Hepatocyte (in vitro differentiated cells): Measurements from ENCODE around the gene GSN. TPM values are rescaled to one million over a fixed set of nuclear protein-coding genes. Genes with fewer than 3 reads are reported as not detected.

ENCODE experiments used
- DNase-seq: peaks from one replicate; pipeline ENCODE4 v3.0.0-alpha.2; 2016; ENCODE audit warnings: low spot score
- H2AFZ ChIP-seq: fragments of 200-600 bp; sonication (generic); 2 replicates; pipeline ENCODE4 v1.6.0; 2016; ENCODE audit warnings: antibody characterized with exemption, mild to moderate bottlenecking
- H3K27ac ChIP-seq: fragments of 200-600 bp; sonication (generic); 2 replicates; pipeline ENCODE4 v1.5.1; 2016; ENCODE audit warnings: mild to moderate bottlenecking
- H3K27me3 ChIP-seq: fragments of 200-600 bp; sonication (generic); 2 replicates; pipeline ENCODE4 v1.6.1; 2016
- H3K36me3 ChIP-seq: fragments of 200-600 bp; sonication (generic); replicated peaks from 2 replicates; pipeline ENCODE4 v1.5.1; 2016; ENCODE audit warnings: low read depth; ENCODE audit not compliant: insufficient read depth
- H3K4me1 ChIP-seq: fragments of 200-600 bp; sonication (generic); 2 replicates; pipeline ENCODE4 v1.5.1; 2016; ENCODE audit warnings: mild to moderate bottlenecking, moderate library complexity; ENCODE audit not compliant: insufficient read depth
- H3K4me2 ChIP-seq: fragments of 200-600 bp; sonication (generic); 2 replicates; pipeline ENCODE4 v1.6.0; 2016
- H3K4me3 ChIP-seq: fragments of 200-600 bp; sonication (generic); 2 replicates; pipeline ENCODE4 v1.5.1; 2016; ENCODE audit warnings: mild to moderate bottlenecking
- H3K79me2 ChIP-seq: fragments of 200-600 bp; sonication (generic); 2 replicates; pipeline ENCODE4 v1.6.0; 2017; ENCODE audit warnings: mild to moderate bottlenecking
- H3K9me2 ChIP-seq: fragments of 200-600 bp; sonication (generic); replicated peaks from 2 replicates; pipeline ENCODE4 v1.6.0; 2017; ENCODE audit warnings: mild to moderate bottlenecking; ENCODE audit not compliant: insufficient read depth
- H3K9me3 ChIP-seq: fragments of 200-600 bp; sonication (generic); 2 replicates; pipeline ENCODE4 v1.5.1; 2016; ENCODE audit warnings: low read depth, mild to moderate bottlenecking
- H4K20me1 ChIP-seq: fragments of 200-600 bp; sonication (generic); 2 replicates; pipeline ENCODE4 v1.6.0; 2016; ENCODE audit warnings: mild to moderate bottlenecking; ENCODE audit not compliant: insufficient read depth, poor library complexity, severe bottlenecking
- EZH2 ChIP-seq: fragments of 200-600 bp; sonication (generic); IDR thresholded peaks from 2 replicates; pipeline ENCODE4 v1.6.1; 2016; ENCODE audit warnings: antibody characterized with exemption, mild to moderate bottlenecking, borderline replicate concordance
- EZH2phosphoT487 ChIP-seq: fragments of 200-600 bp; sonication (generic); IDR thresholded peaks from one replicate; pipeline ENCODE4 v1.6.1; 2018; ENCODE audit warnings: antibody characterized with exemption, mild to moderate bottlenecking, low read depth, moderate library complexity; ENCODE audit not compliant: unreplicated experiment, severe bottlenecking
- whole genome bisulfite sequencing: methylation state at CpG from one replicate; pipeline ENCODE4 v1.1.6; 2016; ENCODE audit warnings: low lambda C conversion rate; ENCODE audit errors: missing lambda C conversion rate; 5-methylcytosine and 5-hydroxymethylcytosine counted together
- polyA plus RNA-seq: library from polyadenylated mRNA; unstranded; fragments of >200 nt; fragmentation: Nextera tagmentation; extraction: Ambion mirVana; gene quantifications from 2 replicates; pipeline ENCODE4 v1.2.1, GENCODE V29; 2016
- total RNA-seq: library from RNA; depleted of rRNA; stranded (reverse); fragments of >200 nt; gene quantifications from 2 replicates; pipeline ENCODE4 v1.2.3, GENCODE V29; 2014
- TF ChIP-seq, protein P1 (sequence below): fragments of 200-600 bp; sonication (generic); IDR thresholded peaks from 2 replicates; pipeline ENCODE4 v1.5.1; 2016; ENCODE audit warnings: antibody characterized with exemption, mild to moderate bottlenecking; ENCODE audit not compliant: poor library complexity

GSN gene
- total and polyA plus RNA-seq, 2 experiments from 2014 or later, result 396 to 404 TPM

DNA sequence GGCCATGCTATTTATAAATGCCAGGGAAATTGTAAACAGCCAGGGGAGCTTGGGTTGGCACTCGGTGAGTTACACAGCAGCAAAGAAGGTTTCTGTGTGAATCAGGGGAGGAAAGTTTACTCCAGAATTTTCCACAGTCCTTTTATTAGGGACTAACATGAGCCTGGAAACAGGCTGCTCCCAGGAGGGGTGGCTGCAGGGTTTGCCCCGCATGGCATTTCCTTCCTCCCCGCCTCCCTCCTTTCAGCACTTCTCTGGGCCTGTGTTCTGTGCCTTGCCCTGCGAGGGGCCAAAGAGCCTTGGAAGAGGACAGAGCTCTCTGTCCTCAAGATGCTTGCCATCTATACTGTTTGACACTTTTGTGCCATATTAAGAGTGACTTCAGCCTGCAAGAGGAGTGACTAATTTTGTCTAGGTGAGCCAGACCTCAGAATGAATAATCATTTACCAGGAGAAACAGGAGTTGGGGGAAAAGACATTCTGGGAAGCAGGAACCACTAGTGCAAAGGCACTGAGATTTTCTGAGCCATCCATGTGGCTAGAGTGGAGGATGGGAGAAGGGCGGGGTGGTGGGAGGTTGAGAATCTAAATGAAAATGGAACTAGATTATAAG is 1.8 kb downstream of the GSN start:
- H2AFZ ChIP-seq, result no peak overlapping the region
- H4K20me1 ChIP-seq, result no peaks in the 10 kb centered on the region
- H3K4me3 ChIP-seq, result peak overlapping the region; percentile 100
- DNase-seq, result peak; percentile 34
- no peak for TF ChIP-seq EZH2phosphoT487
- no peak for TF ChIP-seq EZH2
- TF ChIP-seq, protein P1, sequence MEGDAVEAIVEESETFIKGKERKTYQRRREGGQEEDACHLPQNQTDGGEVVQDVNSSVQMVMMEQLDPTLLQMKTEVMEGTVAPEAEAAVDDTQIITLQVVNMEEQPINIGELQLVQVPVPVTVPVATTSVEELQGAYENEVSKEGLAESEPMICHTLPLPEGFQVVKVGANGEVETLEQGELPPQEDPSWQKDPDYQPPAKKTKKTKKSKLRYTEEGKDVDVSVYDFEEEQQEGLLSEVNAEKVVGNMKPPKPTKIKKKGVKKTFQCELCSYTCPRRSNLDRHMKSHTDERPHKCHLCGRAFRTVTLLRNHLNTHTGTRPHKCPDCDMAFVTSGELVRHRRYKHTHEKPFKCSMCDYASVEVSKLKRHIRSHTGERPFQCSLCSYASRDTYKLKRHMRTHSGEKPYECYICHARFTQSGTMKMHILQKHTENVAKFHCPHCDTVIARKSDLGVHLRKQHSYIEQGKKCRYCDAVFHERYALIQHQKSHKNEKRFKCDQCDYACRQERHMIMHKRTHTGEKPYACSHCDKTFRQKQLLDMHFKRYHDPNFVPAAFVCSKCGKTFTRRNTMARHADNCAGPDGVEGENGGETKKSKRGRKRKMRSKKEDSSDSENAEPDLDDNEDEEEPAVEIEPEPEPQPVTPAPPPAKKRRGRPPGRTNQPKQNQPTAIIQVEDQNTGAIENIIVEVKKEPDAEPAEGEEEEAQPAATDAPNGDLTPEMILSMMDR, result no peak
- H3K4me2 ChIP-seq, result peak overlapping the region; percentile 100
- H3K9me3 ChIP-seq, result no peaks in the 10 kb centered on the region
- H3K27ac ChIP-seq, result peak overlapping the region; percentile 93
- H3K79me2 ChIP-seq, result peaks cover 59% of the 10 kb centered on the region
- H3K36me3 ChIP-seq, result no peaks in the 10 kb centered on the region
- H3K4me1 ChIP-seq, result peaks cover 46% of the 10 kb centered on the region
- H3K9me2 ChIP-seq, result no peaks in the 10 kb centered on the region
- 60% methylated on average over 5 of the region's 5 CpGs for WGBS
- no peaks in the 10 kb centered on the region for H3K27me3 ChIP-seq

GRCh38 chr9:121271368-121272341 is 3.7 kb downstream of the GSN start:
- H3K4me2 ChIP-seq, result peak overlapping the region; percentile 100
- peaks cover 74% of the 10 kb centered on the region for H3K79me2 ChIP-seq
- peaks cover 46% of the 10 kb centered on the region for H3K4me1 ChIP-seq
- no peaks in the 10 kb centered on the region for H4K20me1 ChIP-seq
- DNase-seq, result peak; percentile 36
- H3K27me3 ChIP-seq, result no peaks in the 10 kb centered on the region
- no peak overlapping the region for H3K4me3 ChIP-seq
- peak overlapping the region; percentile 93 for H3K27ac ChIP-seq
- WGBS, result 43% methylated on average over 13 of the region's 13 CpGs
- H2AFZ ChIP-seq, result no peak overlapping the region
- no peaks in the 10 kb centered on the region for H3K9me3 ChIP-seq
- TF ChIP-seq, protein P1, result no peak
- no peak for TF ChIP-seq EZH2
- TF ChIP-seq EZH2phosphoT487, result no peak
- no peaks in the 10 kb centered on the region for H3K9me2 ChIP-seq
- no peaks in the 10 kb centered on the region for H3K36me3 ChIP-seq

DNA sequence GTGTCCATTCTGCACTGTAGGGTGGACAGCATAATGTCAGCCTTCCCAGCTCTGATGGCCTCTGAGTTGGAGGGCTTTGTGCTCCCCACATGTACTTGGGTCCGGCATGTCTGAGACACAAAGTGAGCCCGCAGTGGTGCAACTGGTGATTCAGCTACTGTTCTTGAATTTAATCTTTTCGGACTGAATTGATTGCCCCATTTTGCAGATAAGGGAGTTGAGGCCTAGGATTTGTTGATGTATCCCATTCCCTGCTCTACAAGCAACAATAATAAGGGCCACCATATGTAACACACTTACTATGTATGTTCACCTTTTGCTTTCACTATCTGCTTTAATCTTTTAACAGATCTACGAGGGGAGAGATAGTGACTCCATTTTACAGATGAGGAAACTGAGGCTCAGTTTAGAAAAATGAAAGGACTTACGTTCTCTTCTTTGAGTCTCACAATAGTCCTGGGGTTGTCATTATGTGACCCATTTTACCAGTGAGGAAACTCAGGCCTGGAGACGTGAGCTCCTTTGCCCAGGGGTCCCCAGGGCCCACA is 4.5 kb downstream of the GSN start:
- no peaks in the 10 kb centered on the region for H3K9me2 ChIP-seq
- no peaks in the 10 kb centered on the region for H3K36me3 ChIP-seq
- no peaks in the 10 kb centered on the region for H4K20me1 ChIP-seq
- peak overlapping the region; percentile 100 for H3K4me2 ChIP-seq
- no peaks in the 10 kb centered on the region for H3K9me3 ChIP-seq
- no peak for TF ChIP-seq EZH2
- TF ChIP-seq EZH2phosphoT487, result no peak
- TF ChIP-seq, protein P1, result no peak
- H3K27me3 ChIP-seq, result no peaks in the 10 kb centered on the region
- WGBS, result 95% methylated on average over 6 of the region's 6 CpGs
- H3K27ac ChIP-seq, result peak overlapping the region; percentile 93
- H3K79me2 ChIP-seq, result peaks cover 74% of the 10 kb centered on the region
- H2AFZ ChIP-seq, result no peak overlapping the region
- peaks cover 46% of the 10 kb centered on the region for H3K4me1 ChIP-seq
- no peak overlapping the region for H3K4me3 ChIP-seq
- DNase-seq, result no peak
